ENCODE results near the gene TMEM221.
A peak's percentile ranks its signal among the peaks of the same experiment; 100 is the strongest.

TMEM221 gene

DNA sequence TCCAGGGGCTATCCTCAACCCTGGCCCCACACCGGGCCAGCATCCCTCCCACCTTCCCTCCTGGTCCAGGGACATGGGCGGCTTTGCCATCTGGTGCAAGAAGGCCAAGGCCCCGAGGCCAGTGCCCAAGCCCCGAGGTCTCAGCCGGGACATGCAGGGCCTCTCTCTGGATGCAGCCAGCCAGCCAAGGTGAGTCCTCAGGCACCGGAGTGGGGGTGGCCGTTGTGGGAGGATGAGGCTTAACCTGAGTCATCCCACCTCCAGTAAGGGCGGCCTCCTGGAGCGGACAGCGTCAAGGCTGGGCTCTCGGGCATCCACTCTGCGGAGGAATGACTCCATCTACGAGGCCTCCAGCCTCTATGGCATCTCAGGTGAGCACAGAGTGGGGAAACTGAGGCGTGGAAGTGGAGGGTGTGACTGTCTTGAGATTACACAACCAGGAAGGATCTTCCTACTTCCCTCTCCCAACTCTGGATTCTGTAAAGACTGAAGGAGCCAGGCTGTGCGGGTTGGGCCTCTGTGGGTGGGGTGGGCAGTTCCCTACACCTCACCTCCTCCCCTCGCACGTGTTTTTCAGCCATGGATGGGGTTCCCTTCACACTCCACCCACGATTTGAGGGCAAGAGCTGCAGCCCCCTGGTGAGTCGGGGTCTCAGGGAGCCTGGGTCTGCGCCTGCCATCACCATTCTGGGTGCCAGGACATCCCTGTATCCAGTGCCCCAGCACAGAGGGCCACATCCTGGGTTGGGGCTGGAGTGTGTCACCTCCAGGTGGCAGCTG lies 24.8 kb downstream of the TMEM221 start:
- Histone ChIP-seq H3K9me3 (ENCODE audit: control insufficient read depth, insufficient read depth, low read depth, low read length) (no peaks in the 10 kb centered on the region), H3K27ac (ENCODE audit: extremely low read depth, low read depth, low read length) (no peak overlapping the region), H3K36me3 (ENCODE audit: control insufficient read depth in 2 of 2, insufficient read depth in 1 of 2, low read length in 2 of 2) (peaks cover 4 to 6% of the 10 kb centered on the region in 2 experiments; a peak in 2 of 3 replicates), H3K4me1 (ENCODE audit: control insufficient read depth, insufficient read depth, low read length) (peaks cover 2% of the 10 kb centered on the region; the same call in 1 of the 2 replicates), H3K4me3 (ENCODE audit: low read depth, low read length) (no peak overlapping the region)
- ChIA-PET POLR2A (no interaction called here), CTCF (interaction anchor here (0.6 kb wide), 4 partner anchors 31 to 619 kb away, joined by 3 to 4 read pairs (median 3); partner anchors contain the start of gene OCEL1)
- peak; percentile 51; the same call in 1 of the 2 replicates for TF ChIP-seq EGR2 (tag by site-specific recombination; IDR thresholded peaks at IDR 0.05; ENCODE audit: low read depth)
- TF ChIP-seq ZFHX2 (tag by site-specific recombination; conservative IDR thresholded peaks at IDR 0.05): peak; percentile 58
- TF ChIP-seq ZNF341 (tag by site-specific recombination; IDR thresholded peaks at IDR 0.05; ENCODE audit: low read depth): peak; percentile 91
- TF ChIP-seq KLF1 (tag by site-specific recombination; IDR thresholded peaks at IDR 0.05): 0 out of 2 replicates have a peak, but pooled peaks have one; percentile 22
- no peak for TF ChIP-seq PRDM1 (tag by site-specific recombination; IDR thresholded peaks at IDR 0.05)
- TF ChIP-seq REPIN1 (tag by site-specific recombination; IDR thresholded peaks at IDR 0.05; ENCODE audit: low read depth): no peak
- peak; percentile 42; the same call in 1 of the 2 replicates for TF ChIP-seq SP2 (tag by site-specific recombination; IDR thresholded peaks at IDR 0.05)
- TF ChIP-seq ZBTB20 (tag by site-specific recombination; IDR thresholded peaks at IDR 0.05): no peak
- peak; percentile 28; the same call in 1 of the 2 replicates for TF ChIP-seq KLF8 (tag by site-specific recombination; IDR thresholded peaks at IDR 0.05)
- no peak for TF ChIP-seq ZBTB48 (tag by site-specific recombination; IDR thresholded peaks at IDR 0.05)

GRCh38 chr19:17421942-17422341 lies 26.5 kb downstream of the TMEM221 start:
- peaks cover 4 to 6% of the 10 kb centered on the region in 2 experiments; a peak in 2 of 3 replicates for H3K36me3 ChIP-seq (ENCODE audit: control insufficient read depth in 2 of 2, insufficient read depth in 1 of 2, low read length in 2 of 2)
- no peaks in the 10 kb centered on the region for H3K9me3 ChIP-seq (ENCODE audit: control insufficient read depth, insufficient read depth, low read depth, low read length)
- no peak overlapping the region for H3K4me3 ChIP-seq (ENCODE audit: low read depth, low read length)
- POLR2A ChIA-PET: no interaction called here
- H3K4me1 ChIP-seq (ENCODE audit: control insufficient read depth, insufficient read depth, low read length): peaks cover 2% of the 10 kb centered on the region; the same call in 1 of the 2 replicates
- no peak overlapping the region for H3K27ac ChIP-seq (ENCODE audit: extremely low read depth, low read depth, low read length)
- CTCF ChIA-PET: interaction anchor here (0.6 to 1.7 kb wide), 6 partner anchors 17 to 390 kb away, joined by 3 to 6 read pairs (median 4); partner anchors contain the start of gene BST2
- TF ChIP-seq ZNF658 (tag by site-specific recombination; IDR thresholded peaks at IDR 0.05): no peak
- TF ChIP-seq, protein P1, sequence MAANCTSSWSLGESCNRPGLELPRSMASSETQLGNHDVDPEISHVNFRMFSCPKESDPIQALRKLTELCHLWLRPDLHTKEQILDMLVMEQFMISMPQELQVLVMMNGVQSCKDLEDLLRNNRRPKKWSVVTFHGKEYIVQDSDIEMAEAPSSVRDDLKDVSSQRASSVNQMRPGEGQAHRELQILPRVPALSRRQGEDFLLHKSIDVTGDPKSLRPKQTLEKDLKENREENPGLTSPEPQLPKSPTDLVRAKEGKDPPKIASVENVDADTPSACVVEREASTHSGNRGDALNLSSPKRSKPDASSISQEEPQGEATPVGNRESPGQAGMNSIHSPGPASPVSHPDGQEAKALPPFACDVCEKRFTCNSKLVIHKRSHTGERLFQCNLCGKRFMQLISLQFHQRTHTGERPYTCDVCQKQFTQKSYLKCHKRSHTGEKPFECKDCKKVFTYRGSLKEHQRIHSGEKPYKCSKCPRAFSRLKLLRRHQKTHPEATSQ (tag by site-specific recombination; IDR thresholded peaks at IDR 0.05): no peak
- no peak for TF ChIP-seq ZNF560 (tag by site-specific recombination; IDR thresholded peaks at IDR 0.05; ENCODE audit: borderline replicate concordance)
- no peak for TF ChIP-seq SCRT1 (tag by site-specific recombination; IDR thresholded peaks at IDR 0.05; ENCODE audit: borderline replicate concordance)
- no peak for TF ChIP-seq KLF8 (tag by site-specific recombination; IDR thresholded peaks at IDR 0.05)
- TF ChIP-seq ZNF292 (tag by site-specific recombination; IDR thresholded peaks at IDR 0.05; ENCODE audit: borderline replicate concordance, low read depth): no peak
- TF ChIP-seq ZNF19 (tag by site-specific recombination; IDR thresholded peaks at IDR 0.05; ENCODE audit: low read depth): no peak
- no peak for TF ChIP-seq ZNF544 (tag by site-specific recombination; IDR thresholded peaks at IDR 0.05)
- TF ChIP-seq ZNF324 (tag by site-specific recombination; IDR thresholded peaks at IDR 0.05): no peak
- TF ChIP-seq ZNF24 (tag by site-specific recombination; IDR thresholded peaks at IDR 0.05): no peak
- TF ChIP-seq GLIS2 (tag by site-specific recombination; IDR thresholded peaks at IDR 0.05): no peak
- TF ChIP-seq ZNF76 (tag by site-specific recombination; IDR thresholded peaks at IDR 0.05; ENCODE audit: borderline replicate concordance, low read depth): no peak
- TF ChIP-seq YY2 (tag by site-specific recombination; IDR thresholded peaks at IDR 0.05): no peak
- TF ChIP-seq, protein P2, sequence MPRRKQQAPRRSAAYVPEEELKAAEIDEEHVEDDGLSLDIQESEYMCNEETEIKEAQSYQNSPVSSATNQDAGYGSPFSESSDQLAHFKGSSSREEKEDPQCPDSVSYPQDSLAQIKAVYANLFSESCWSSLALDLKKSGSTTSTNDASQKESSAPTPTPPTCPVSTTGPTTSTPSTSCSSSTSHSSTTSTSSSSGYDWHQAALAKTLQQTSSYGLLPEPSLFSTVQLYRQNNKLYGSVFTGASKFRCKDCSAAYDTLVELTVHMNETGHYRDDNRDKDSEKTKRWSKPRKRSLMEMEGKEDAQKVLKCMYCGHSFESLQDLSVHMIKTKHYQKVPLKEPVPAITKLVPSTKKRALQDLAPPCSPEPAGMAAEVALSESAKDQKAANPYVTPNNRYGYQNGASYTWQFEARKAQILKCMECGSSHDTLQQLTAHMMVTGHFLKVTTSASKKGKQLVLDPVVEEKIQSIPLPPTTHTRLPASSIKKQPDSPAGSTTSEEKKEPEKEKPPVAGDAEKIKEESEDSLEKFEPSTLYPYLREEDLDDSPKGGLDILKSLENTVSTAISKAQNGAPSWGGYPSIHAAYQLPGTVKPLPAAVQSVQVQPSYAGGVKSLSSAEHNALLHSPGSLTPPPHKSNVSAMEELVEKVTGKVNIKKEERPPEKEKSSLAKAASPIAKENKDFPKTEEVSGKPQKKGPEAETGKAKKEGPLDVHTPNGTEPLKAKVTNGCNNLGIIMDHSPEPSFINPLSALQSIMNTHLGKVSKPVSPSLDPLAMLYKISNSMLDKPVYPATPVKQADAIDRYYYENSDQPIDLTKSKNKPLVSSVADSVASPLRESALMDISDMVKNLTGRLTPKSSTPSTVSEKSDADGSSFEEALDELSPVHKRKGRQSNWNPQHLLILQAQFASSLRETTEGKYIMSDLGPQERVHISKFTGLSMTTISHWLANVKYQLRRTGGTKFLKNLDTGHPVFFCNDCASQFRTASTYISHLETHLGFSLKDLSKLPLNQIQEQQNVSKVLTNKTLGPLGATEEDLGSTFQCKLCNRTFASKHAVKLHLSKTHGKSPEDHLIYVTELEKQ (tag by site-specific recombination; IDR thresholded peaks at IDR 0.05; ENCODE audit: borderline replicate concordance): no peak
- TF ChIP-seq ZNF837 (tag by site-specific recombination; IDR thresholded peaks at IDR 0.05): no peak
- no peak for TF ChIP-seq ZNF549 (tag by site-specific recombination; IDR thresholded peaks at IDR 0.05)
- no peak for TF ChIP-seq ZNF510 (tag by site-specific recombination; IDR thresholded peaks at IDR 0.05; ENCODE audit: insufficient replicate concordance)
- no peak for TF ChIP-seq ZNF223 (tag by site-specific recombination; IDR thresholded peaks at IDR 0.05)

Measured in HEK293 (cell line).